Fibroblast of the aortic adventitia (primary cell): Measurements from ENCODE around the gene NPAS1. TPM values are rescaled to one million over a fixed set of nuclear protein-coding genes. Genes with fewer than 3 reads are reported as not detected.

Experiments
- DNase-seq: peaks from one replicate; pipeline ENCODE4 v3.0.0-alpha.2; 2010; ENCODE audit warnings: low read depth
- H3K4me3 ChIP-seq: 2 replicates; pipeline ENCODE4 v1.5.1; 2011; ENCODE audit warnings: low read depth, mild to moderate bottlenecking, control low read depth, low read length, moderate library complexity
- CTCF ChIP-seq: IDR thresholded peaks from 2 replicates; pipeline ENCODE4 v1.5.1; 2011; ENCODE audit warnings: mild to moderate bottlenecking, low read length, control low read depth, inconsistent platforms; ENCODE audit not compliant: insufficient read depth
- total RNA-seq: library from RNA; depleted of rRNA; stranded (reverse); fragments of >200 nt; gene quantifications from 2 replicates; pipeline ENCODE4 v1.2.3, GENCODE V29; 2012; ENCODE audit warnings: low replicate concordance

Gene NPAS1
- total RNA-seq, 1 donor: 2.1 TPM

- TF ChIP-seq CTCF: no peak
- H3K4me3 ChIP-seq: no peak overlapping the region
- DNase-seq: no peak
Observed at GRCh38 chr19:47089767-47090350, 70.2 kb downstream of the NPAS1 start.

GRCh38 chr19:47093254-47093653 lies 73.6 kb downstream of the NPAS1 start:
- no peak for TF ChIP-seq CTCF
- no peak for DNase-seq
- H3K4me3 ChIP-seq: no peak overlapping the region

GRCh38 chr19:47093841-47094240 lies 74.2 kb downstream of the NPAS1 start:
- H3K4me3 ChIP-seq: no peak overlapping the region
- no peak for DNase-seq
- TF ChIP-seq CTCF: no peak

- TF ChIP-seq CTCF: no peak
- H3K4me3 ChIP-seq: no peak overlapping the region
- DNase-seq: no peak
Observed at GRCh38 chr19:47094557-47095475, 75.2 kb downstream of the NPAS1 start.

Other genes with a start within 250 kb of the NPAS1 start
- gene SLC1A5, start 231.2 kb upstream of the NPAS1 start, total RNA-seq: 84.1 and 158 TPM in 2 replicates
- gene AP2S1, start 169.0 kb upstream of the NPAS1 start, total RNA-seq: 113 and 159 TPM in 2 replicates
- 48.7 and 61.3 TPM in 2 replicates for gene ARHGAP35, start 158.8 kb upstream of the NPAS1 start, total RNA-seq
- gene TMEM160, start 28.8 kb downstream of the NPAS1 start, total RNA-seq: 21.0 and 43.1 TPM in 2 replicates
- 20.4 and 24.0 TPM in 2 replicates for gene ZC3H4, start 93.9 kb downstream of the NPAS1 start, total RNA-seq
- gene SAE1, start 111.0 kb downstream of the NPAS1 start, total RNA-seq: 70.2 and 140 TPM in 2 replicates
- 9.2 and 12.9 TPM in 2 replicates for gene BBC3, start 211.4 kb downstream of the NPAS1 start, total RNA-seq
- gene CCDC9, start 236.7 kb downstream of the NPAS1 start, total RNA-seq: 6.5 and 16.3 TPM in 2 replicates